K562 (cell line): ENCODE results near the gene STT3B. TPM values are rescaled to one million over a fixed set of nuclear protein-coding genes. Genes with fewer than 3 reads are reported as not detected.
A peak's percentile ranks its signal among the peaks of the same experiment; 100 is the strongest.

Source experiments
- ATF7 ChIP-seq: fragments of 450-650 bp; IDR thresholded peaks from 2 replicates; pipeline ENCODE4 v1.7.1; 2014; ENCODE audit warnings: mild to moderate bottlenecking, moderate library complexity
- CBX8 ChIP-seq: fragments of 200-600 bp; sonication (generic); IDR thresholded peaks from 2 replicates; pipeline ENCODE4 v1.6.1; 2012; ENCODE audit warnings: borderline replicate concordance, mixed run types, low read depth, mild to moderate bottlenecking, moderate library complexity, mixed read lengths, low read length, control low read depth, inconsistent platforms; ENCODE audit not compliant: poor library complexity, severe bottlenecking; ENCODE audit errors: extremely low read depth
- EWSR1 ChIP-seq: fragments of 450-650 bp; IDR thresholded peaks from 2 replicates; pipeline ENCODE4 v1.6.1; 2018; ENCODE audit warnings: borderline replicate concordance, mild to moderate bottlenecking, low read depth, moderate library complexity; ENCODE audit not compliant: partially characterized antibody
- MAFG ChIP-seq: fragments of 450-650 bp; conservative IDR thresholded peaks from 2 replicates; pipeline ENCODE4 v1.6.1; 2016; ENCODE audit warnings: missing genetic modification characterization, missing compliant biosample characterization
- MYBL2 ChIP-seq, 2 experiments: fragments of 450-650 bp in 1 of 2; sonication (generic) in 1 of 2; formaldehyde crosslinking in 1 of 2; IDR thresholded peaks; 2 replicates each; pipeline versions ENCODE4 v1.6.1 to v1.8.1; 2017 to 2022; ENCODE audit warnings: borderline replicate concordance in 1 of 2, inconsistent platforms in 1 of 2, low read depth in 1 of 2, mild to moderate bottlenecking in 1 of 2, missing genetic modification reagents in 1 of 2, moderate library complexity in 1 of 2
- NFXL1 ChIP-seq: fragments of 450-650 bp; formaldehyde crosslinking; IDR thresholded peaks from 2 replicates; pipeline ENCODE4 v1.4.0; 2021; ENCODE audit warnings: mild to moderate bottlenecking
- PKNOX1 ChIP-seq: fragments of 450-650 bp; IDR thresholded peaks from 2 replicates; pipeline ENCODE4 v1.6.1; 2016
- PTBP1 ChIP-seq: fragments of 200-400 bp; formaldehyde crosslinking; IDR thresholded peaks from 2 replicates; pipeline ENCODE4 v1.6.1; 2017; ENCODE audit warnings: low read depth, low read length
- PTTG1 ChIP-seq: fragments of 450-650 bp; IDR thresholded peaks from 2 replicates; pipeline ENCODE4 v1.6.1; 2016; ENCODE audit warnings: low read depth, mild to moderate bottlenecking, missing genetic modification characterization, missing compliant biosample characterization
- SIX5 ChIP-seq, 2 experiments: IDR thresholded peaks; 2 replicates each; pipeline ENCODE4 v1.6.1; 2011; ENCODE audit warnings: low read length in 2 of 2, borderline replicate concordance in 1 of 2, low read depth in 1 of 2, mild to moderate bottlenecking in 1 of 2, moderate library complexity in 1 of 2; ENCODE audit not compliant: insufficient read depth in 1 of 2
- U2AF1 ChIP-seq: fragments of 200-400 bp; formaldehyde crosslinking; optimal IDR thresholded peaks from 2 replicates; pipeline ENCODE3; 2017; ENCODE audit warnings: mild to moderate bottlenecking, low read depth, low read length, moderate library complexity
- U2AF2 ChIP-seq: fragments of 200-400 bp; formaldehyde crosslinking; optimal IDR thresholded peaks from 2 replicates; pipeline ENCODE3; 2017; ENCODE audit warnings: low read depth, mild to moderate bottlenecking, low read length
- XRCC3 ChIP-seq: fragments of 450-650 bp; IDR thresholded peaks from 2 replicates; pipeline ENCODE4 v1.6.1; 2017; ENCODE audit warnings: mild to moderate bottlenecking, moderate library complexity
- ZNF232 ChIP-seq: sonication (generic); formaldehyde crosslinking; IDR thresholded peaks from 2 replicates; pipeline ENCODE4 v1.8.0; 2022; ENCODE audit warnings: mild to moderate bottlenecking, missing genetic modification reagents
- ZNF609 ChIP-seq: sonication (generic); formaldehyde crosslinking; IDR thresholded peaks from 2 replicates; pipeline ENCODE4 v1.8.1; 2023; ENCODE audit warnings: missing genetic modification reagents, mild to moderate bottlenecking, borderline replicate concordance
- ZZZ3 ChIP-seq: fragments of 450-650 bp; IDR thresholded peaks from 2 replicates; pipeline ENCODE4 v1.6.1; 2016; ENCODE audit warnings: antibody characterized with exemption, mild to moderate bottlenecking, moderate library complexity
- polyA plus RNA-seq, 8 experiments: library from polyadenylated mRNA; depleted of rRNA in 4 of 8; stranded (reverse) in 5 of 8; unstranded in 3 of 8; fragments of >200 nt; fragmentation: Nextera tagmentation in 2 of 8; fragmentation: Illumina TruSeq in 1 of 8; extraction: Ambion mirVana in 2 of 8; extraction: Trizol in 1 of 8; gene quantifications; 2 replicates each; pipeline versions ENCODE4 v1.2.1 to v1.2.3, GENCODE V29; 2011 to 2014; ENCODE audit warnings: inconsistent platforms in 1 of 8, missing spikeins in 1 of 8
- total RNA-seq, 7 experiments: library from RNA; depleted of rRNA in 6 of 7; stranded (reverse); fragments of >200 nt in 6 of 7; fragmentation: Illumina TruSeq in 2 of 7; extraction: Trizol in 2 of 7; gene quantifications; 2 replicates each; pipeline versions ENCODE4 v1.2.1 to v1.2.3, GENCODE V29; 2011 to 2021; ENCODE audit warnings: low replicate concordance in 1 of 7
- TF ChIP-seq, protein P1 (sequence below), 3 experiments: fragments of 200-800 bp in 1 of 3; fragments of 250-450 bp in 1 of 3; fragments of 450-650 bp in 1 of 3; sonication (Bioruptor Pico) in 1 of 3; sonication (Bioruptor generic) in 1 of 3; formaldehyde crosslinking in 1 of 3; IDR thresholded peaks; 2 replicates each; pipeline versions ENCODE4 v1.6.1 to v1.8.0; 2016 to 2022; ENCODE audit warnings: mild to moderate bottlenecking in 2 of 3, missing genetic modification characterization in 2 of 3, missing compliant biosample characterization in 1 of 3, moderate library complexity in 1 of 3

STT3B gene
- total and polyA plus RNA-seq, 9 of the 15 experiments (the other 6 are each of a cell fraction or from before 2014, with no cell fraction given), result 22.4 to 147 (median 100) TPM

GRCh38 chr3:31486865-31487533 lies 45.7 kb upstream of the STT3B start (continued):
- TF ChIP-seq PTBP1 (no peak), MYBL2 (IDR thresholded peaks at IDR 0.05; ENCODE audit: low read depth) (no peak), MYBL2 (CRISPR knock-in tag; IDR thresholded peaks at IDR 0.05; ENCODE audit: borderline replicate concordance) (no peak), U2AF1 (no peak), PKNOX1 (peak; percentile 48), NFXL1 (CRISPR knock-in tag) (no peak), ZZZ3 (no peak), PTTG1 (no peak), EWSR1 (no peak), XRCC3 (no peak), ZNF609 (no peak), MAFG (tag) (no peak), ZNF232 (no peak), SIX5 (IDR thresholded peaks at IDR 0.05; ENCODE audit: borderline replicate concordance in 1 of 2, insufficient read depth in 1 of 2, low read depth in 1 of 2, low read length in 2 of 2) (no peak), U2AF2 (no peak), ATF7 (peak; percentile 88), CBX8 (no peak)
- TF ChIP-seq, protein P1, sequence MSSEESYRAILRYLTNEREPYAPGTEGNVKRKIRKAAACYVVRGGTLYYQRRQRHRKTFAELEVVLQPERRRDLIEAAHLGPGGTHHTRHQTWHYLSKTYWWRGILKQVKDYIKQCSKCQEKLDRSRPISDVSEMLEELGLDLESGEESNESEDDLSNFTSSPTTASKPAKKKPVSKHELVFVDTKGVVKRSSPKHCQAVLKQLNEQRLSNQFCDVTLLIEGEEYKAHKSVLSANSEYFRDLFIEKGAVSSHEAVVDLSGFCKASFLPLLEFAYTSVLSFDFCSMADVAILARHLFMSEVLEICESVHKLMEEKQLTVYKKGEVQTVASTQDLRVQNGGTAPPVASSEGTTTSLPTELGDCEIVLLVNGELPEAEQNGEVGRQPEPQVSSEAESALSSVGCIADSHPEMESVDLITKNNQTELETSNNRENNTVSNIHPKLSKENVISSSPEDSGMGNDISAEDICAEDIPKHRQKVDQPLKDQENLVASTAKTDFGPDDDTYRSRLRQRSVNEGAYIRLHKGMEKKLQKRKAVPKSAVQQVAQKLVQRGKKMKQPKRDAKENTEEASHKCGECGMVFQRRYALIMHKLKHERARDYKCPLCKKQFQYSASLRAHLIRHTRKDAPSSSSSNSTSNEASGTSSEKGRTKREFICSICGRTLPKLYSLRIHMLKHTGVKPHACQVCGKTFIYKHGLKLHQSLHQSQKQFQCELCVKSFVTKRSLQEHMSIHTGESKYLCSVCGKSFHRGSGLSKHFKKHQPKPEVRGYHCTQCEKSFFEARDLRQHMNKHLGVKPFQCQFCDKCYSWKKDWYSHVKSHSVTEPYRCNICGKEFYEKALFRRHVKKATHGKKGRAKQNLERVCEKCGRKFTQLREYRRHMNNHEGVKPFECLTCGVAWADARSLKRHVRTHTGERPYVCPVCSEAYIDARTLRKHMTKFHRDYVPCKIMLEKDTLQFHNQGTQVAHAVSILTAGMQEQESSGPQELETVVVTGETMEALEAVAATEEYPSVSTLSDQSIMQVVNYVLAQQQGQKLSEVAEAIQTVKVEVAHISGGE (CRISPR knock-in tag; IDR thresholded peaks at IDR 0.05), result no peak
